Measurements from ENCODE around the gene C11orf98. TPM values are rescaled to one million over a fixed set of nuclear protein-coding genes. Genes with fewer than 3 reads are reported as not detected.
"Not testable (repeated sequence)": the region's sequence is repeated elsewhere in the genome, so short reads cannot be mapped to it uniquely, and the experiment has no call there.

The C11orf98 gene
- 32.2 and 40.7 TPM in 2 replicates for total RNA-seq
- 49.8 TPM for polyA plus RNA-seq (2012)

DNA sequence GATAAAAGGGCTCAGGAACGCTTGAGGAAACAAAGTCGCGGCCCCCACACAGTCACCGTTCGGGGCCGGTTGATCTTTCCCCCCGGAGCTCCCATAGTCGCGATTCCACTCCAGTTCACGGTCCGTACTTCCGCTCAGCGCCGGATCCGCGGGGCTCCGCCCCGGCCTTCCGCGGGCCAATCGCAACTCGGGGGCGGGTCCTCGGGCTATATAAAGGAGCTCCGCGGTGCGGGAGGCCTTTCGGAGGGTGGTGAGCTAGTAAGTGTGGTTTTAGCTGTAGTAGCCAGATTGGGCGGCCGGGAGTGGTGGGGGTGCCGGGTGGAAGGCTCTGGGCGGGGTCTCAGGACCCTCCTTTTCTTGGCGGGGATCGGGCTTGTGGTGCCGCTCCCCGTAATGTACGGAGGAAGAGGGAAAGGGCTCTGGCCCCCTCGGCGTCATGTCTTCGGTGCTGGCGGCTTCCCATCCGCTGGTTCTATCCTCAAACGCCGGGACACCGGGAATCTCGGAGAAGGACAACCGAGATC lies at the start of gene C11orf98, which contains the start of gene CSKMT:
Gene C11orf98, minus strand, starts transcription at position 136 of the 524 bp plus-strand sequence. Its CDS starts 41 bp downstream, at position 95.
Gene CSKMT, plus strand, starts transcription at position 238 of the 524 bp plus-strand sequence. CDS start 568 bp downstream, outside the sequence.
- peak; percentile 94 for DNase-seq (ENCODE audit: low read depth)

DNA sequence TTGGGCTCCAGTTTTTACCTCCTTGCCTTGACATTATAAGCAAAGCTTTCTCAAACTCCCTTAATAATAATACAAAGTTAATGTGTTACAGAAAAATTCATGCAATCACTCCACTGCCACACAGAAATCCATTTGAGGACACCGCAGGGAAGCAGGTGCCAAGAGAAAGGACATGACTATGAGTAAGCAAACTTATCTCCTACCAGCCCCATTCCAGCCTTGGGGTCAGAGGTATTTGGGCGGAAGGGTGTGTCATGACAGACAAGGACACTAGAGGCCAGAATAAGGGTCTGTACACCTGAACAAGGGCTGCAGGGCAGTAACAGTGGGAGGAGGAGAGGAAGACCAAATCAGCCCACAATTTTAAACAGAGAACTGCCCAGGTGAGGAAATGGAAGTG lies 48.3 kb upstream of the C11orf98 start:
- peak; percentile 31 for DNase-seq (ENCODE audit: low read depth)

DNA sequence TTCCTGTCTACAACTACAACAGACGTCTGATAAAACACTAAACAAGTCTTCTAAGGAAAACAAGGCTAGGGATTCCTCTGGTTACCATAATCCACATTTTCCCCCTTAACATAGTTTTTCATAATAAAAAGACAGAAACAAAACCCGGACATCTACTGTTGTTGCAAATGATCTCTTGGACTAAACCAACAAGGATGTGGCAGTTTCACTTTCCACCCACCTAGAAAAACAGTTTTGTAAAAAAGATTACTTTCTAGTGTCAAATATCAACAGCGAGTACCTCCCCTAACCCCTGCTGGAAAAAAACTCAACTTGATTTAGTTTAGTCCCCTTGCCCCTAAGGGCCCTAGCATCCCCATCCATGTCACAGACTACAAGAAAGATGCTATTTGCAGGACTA lies 47.9 kb upstream of the C11orf98 start:
- DNase-seq (ENCODE audit: low read depth), result no peak

DNA sequence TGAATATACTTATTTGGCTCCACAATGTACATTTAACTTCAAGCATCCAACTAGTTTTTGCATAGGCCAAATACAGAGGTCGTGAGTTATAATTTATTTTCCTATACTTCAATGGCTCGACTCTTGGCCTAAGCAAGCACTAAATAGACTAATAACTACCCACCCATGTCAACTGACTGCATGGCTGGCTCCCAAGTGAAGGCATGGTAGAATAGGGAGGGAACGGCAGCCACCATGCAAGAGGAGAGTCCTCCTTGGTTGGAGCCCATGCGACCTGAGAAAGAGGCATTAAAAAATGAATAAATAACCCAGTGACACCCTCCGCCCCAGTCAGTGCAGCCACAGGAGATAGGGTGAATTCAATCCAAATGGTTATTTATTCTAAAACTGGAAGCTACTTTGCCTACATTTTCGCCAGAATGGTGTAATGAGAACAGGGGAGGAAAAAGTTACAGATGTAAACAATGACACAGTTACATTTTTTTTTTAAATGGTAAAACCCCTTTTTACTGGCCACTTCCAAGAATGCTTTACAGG lies 47.3 kb upstream of the C11orf98 start:
- no peak for DNase-seq (ENCODE audit: low read depth)

DNA sequence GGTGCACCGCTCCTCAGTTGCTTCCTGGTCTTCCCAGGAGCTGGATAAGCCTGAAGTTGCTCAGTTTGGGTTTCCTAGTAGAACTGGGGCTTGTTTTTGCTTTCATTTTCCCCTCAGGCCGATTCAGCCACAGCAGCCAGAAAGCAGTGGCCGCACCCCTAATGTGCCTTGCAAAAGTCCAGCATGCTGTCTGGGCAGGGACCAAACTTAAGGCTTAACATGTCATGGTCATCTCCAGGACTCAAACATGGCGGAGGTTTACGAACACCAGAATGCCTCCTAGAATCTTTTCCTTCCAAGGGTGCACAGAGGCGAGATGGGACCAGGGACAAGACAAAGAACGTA lies 45.0 kb upstream of the C11orf98 start:
- DNase-seq (ENCODE audit: low read depth), result no peak

DNA sequence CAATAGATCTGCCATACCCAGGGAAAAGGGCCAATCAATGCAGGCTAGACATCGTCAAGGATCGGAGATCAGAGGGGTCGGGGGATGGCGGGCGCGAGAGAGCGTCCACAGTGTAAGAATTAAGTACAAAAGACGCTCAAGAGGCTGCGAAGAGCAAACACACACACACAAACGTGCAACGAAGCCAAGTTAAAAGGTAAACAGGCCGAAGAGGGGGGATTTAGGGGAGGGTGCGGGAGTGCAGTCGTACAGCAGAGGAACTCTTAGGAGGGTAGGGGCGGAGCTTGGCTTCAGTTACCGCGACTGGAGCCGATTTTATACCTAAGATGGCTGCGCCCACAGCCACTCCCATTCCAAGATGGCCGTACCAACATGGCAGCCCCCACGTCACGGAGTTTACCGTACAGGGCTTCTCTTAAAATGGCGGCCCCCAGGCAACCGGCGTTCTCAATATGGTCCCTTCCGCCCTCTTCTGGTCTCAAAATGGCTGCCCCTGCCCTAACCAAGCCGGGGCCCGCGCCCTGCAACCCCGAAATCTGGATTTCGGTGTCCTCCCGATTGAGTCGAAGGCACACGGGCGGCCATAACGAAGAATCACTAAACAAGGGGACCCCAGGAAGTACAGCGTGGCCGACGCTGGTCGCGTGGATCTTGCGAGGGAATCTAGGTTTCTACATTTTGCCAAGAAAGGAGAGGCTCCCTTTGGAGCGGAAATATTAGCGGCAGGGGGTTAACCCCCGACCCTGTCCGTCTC lies 44.4 kb upstream of the C11orf98 start:
- DNase-seq (ENCODE audit: low read depth), result peak; percentile 98

DNA sequence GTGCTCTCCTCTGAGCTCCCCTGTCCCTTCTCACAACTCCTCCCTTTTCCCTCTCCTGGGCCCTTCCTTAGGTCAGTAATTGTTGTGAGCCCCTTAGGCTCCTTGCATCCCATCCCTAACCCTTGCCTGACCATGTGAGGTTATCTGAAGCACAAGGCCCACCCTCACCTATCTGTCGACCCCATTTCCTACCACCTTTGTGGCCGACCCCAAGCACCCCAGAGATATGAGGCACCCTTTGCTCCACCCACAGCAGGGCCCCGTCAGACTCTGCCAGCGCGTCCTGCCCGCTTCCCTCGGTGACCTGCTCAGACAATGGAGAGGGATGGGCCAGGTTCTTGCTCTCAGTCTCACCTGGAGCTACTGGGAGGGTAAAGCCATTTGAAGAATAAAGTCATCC lies 43.8 kb upstream of the C11orf98 start:
- DNase-seq (ENCODE audit: low read depth), result no peak

DNA sequence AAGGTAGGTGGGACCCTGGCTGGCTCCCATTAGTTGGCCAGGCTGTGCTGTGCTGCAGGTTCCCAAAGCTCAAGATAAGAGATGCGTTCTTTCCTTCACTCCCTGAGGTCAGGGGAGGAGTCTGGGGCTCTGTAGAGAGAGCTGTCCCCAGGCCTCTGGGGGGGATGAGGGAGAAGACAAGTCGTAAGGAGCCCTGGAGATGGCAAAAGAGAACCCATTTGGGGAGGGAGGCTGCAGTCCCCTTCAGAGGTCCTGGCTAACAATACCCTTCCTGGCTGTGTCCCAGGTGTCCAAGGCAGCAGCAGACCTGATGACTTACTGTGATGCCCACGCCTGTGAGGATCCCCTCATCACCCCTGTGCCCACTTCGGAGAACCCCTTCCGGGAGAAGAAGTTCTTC lies 43.4 kb upstream of the C11orf98 start:
- no peak for DNase-seq (ENCODE audit: low read depth)

DNA sequence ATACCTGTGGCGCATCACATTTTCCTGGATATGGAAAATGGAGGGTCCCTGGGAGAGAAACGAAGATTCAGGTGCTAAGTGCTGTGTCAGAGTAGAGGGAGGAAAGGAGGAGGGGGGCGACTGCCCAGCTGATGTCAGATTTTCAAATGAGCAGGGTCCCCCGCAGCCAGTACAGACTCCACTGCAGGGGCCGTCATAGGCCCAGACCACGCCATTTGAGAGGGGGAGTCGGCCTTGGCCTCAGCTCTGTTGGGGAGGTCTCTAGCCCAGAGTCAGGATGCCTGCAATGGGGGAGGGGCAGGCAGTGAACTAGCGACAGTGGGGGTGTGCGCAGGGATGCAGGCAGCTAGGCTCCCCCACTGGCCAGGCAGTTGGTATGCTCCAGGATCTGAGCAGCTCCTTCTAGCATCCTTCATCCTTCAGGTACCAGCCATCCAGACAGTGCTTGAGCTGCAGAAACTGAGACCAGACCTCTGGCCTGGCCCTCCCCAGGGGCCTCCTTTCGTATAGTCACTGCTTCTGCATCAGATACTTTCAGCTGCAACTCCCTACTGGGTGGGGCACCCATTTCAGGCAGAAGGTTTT lies 42.4 kb upstream of the C11orf98 start, which contains the start of the genes BSCL2 and GNG3:
Gene BSCL2, minus strand, starts transcription at position 148 of the 585 bp plus-strand sequence. CDS start 229 bp downstream, outside the sequence.
Gene GNG3, plus strand, starts transcription at position 400 of the 585 bp plus-strand sequence. CDS start 620 bp downstream, outside the sequence.
- no peak for DNase-seq (ENCODE audit: low read depth)

DNA sequence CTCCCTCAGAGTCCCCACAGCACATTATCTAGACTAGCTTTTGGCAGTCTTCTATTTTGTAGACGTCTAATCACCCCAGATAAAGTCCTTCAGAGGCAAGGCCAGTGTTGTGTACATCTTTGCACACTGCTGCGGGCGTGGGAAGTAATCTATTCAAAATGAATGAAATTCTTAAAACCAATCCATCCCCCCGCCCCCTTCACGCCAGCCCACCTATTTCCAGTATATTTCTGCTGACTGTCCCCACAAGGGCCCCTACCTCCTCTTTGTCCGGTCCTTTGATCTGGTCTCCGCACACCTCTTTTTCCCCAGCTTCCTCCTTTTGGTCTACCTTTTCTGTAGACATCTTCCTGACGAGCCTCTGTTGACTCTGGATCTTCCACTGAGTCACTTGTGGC lies 41.8 kb upstream of the C11orf98 start:
- DNase-seq (ENCODE audit: low read depth), result no peak

DNA sequence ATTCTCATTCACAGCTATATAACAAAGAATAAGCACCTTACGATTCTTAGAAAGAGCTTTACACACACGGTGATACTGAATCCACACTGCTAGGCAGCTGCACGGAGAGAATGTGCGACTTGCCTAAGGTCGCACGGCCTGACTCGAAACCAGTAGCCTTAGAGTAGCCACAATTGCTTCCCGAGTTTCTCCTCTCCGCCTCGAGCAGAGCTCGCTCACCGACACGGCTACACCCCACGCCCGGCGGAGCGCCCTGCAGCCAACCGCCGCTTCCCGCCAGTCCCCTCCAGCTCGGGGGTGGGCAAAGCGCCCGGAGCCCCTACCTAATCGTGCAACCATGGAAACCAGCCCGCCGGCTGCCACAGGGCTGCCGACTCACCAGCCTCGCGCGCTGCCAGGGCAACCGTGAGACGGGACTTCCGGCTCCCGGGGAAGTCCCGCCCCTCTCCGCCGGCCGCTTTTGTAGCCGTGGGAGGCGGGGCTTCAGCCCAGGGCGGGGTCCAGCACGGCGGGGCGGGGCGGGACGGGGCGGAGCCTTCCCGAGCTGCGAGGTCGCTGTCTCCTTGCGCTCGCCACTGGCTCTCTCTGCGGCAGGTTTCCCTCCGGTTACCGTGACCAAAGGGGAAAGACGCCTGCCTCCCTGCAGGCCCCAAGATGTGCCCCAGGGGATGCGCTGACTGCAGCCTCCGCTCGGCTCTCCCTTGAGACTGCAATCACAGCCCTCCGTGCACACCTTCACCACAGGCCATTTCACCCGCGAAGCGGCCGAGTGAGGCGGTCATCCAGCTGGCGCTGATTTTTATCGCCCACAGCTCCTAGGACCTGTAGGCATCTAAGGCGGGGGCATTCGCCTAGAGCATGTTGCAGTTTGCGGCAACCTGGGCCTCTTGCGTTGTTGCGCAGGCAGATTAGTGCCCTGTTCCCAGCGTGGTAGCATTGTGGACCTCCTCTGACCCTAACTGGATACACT lies 41.2 kb upstream of the C11orf98 start:
- DNase-seq (ENCODE audit: low read depth), result peak; percentile 95

DNA sequence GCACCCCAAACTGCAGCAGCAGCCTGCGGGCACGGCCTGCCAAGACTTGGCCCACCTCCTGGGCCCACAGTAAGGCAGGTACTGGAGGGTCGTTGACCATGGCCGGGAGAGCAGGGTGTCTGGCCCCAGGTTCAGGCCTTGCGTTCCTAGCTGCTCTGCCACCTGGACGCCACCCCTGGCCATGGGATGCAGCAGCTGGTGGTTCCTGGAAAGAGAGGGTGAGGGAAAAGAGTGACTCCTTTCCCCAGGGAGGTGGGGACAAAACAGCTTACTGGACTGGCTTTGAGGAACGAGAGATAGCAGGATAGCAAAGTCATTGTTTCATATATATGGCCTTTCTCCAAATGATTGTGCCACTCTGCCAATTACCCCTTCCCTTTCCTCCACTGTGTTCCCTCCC lies 40.4 kb upstream of the C11orf98 start:
- DNase-seq (ENCODE audit: low read depth), result no peak

DNA sequence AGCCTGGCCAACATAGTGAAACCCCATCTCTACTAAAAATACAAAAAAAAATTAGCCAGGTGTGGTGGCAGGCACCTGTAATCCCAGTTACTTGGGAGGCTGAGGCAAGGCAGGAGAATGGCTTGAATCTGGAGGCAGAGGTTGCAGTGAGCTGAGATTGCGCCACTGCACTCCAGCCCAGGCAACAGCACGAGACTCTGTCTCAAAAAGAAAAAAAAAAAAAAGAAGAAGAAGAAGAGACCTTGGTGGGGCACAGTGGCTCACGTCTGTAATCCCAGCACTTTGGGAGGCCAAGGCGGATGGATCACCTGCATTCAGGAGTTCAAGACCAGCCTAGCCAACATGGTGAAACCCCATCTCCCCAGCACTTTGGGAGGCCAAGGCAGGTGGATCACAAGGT lies 38.9 kb upstream of the C11orf98 start:
- not testable (repeated sequence) for DNase-seq (ENCODE audit: low read depth)

DNA sequence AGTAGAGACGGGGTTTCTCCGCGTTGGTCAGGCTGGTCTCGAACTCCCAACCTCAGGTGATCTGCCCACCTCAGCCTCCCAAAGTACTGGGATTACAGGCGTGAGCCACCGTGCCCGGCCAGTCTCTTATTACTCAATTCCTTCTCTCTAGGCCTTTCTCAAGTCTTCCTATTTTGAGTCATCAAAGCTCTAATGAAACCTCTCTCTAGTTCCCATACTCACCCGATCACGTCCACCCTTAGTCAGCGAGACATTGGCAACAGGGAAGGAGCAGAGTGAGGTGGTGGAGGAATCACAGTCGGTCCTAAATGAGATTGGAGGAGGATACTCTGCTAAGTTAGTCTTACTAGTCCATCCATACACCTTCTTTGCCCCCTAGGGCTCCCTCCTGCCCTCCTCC lies 37.2 kb upstream of the C11orf98 start:
- DNase-seq (ENCODE audit: low read depth), result no peak

DNA sequence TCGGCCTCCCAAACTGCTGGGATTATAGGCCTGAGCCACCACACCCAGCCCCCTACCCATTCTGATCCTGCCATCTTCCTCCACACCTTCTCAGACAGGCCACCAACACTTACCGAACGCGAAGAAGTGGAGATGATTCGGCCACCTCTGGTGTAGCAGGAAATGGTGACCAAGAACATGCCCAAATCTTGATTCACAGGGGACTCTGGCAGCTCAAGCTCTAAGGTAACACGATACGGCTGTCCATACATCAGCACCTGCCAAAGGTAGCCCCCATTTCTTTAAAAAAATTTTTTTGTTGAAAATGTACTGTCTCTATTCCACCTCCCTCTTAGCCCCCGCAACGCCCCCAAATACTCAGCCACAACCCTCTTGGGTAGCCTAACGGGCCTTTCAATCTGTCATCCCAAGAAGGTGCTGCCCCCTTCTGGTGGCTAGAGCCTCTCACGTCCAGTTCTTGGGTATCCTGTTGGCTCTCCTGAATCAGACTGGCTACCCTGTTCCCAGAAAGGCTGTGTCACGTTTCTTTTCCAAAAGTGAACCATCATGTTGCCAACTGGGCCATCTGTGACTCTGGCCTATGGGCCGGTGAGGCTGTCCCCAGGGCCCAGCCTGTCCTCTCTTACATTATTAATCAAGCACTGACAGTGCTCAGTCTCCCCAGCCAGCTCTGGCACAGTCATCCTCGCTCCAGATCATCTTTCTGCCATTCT lies 29.6 kb upstream of the C11orf98 start:
- peak; percentile 94 for DNase-seq (ENCODE audit: low read depth)

DNA sequence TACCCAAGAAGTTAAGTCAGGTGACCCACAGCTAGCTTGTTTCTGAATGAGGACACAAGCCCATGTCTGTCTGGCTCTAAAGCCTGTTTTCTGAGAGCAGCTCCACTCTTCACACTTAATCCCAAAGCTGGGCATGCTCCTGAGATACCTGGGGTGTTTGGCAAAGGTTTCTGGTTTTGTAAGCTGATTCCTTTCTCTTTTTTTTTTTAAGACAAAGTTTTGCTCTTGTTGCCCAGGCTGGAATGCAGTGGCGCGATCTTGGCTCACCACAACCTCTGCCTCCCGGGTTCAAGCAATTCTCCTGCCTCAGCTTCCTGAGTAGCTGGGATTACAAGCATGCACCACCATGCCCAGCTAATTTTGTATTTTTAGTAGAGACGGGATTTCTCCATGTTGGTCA lies 28.6 kb upstream of the C11orf98 start:
- DNase-seq (ENCODE audit: low read depth), result not testable (repeated sequence)

DNA sequence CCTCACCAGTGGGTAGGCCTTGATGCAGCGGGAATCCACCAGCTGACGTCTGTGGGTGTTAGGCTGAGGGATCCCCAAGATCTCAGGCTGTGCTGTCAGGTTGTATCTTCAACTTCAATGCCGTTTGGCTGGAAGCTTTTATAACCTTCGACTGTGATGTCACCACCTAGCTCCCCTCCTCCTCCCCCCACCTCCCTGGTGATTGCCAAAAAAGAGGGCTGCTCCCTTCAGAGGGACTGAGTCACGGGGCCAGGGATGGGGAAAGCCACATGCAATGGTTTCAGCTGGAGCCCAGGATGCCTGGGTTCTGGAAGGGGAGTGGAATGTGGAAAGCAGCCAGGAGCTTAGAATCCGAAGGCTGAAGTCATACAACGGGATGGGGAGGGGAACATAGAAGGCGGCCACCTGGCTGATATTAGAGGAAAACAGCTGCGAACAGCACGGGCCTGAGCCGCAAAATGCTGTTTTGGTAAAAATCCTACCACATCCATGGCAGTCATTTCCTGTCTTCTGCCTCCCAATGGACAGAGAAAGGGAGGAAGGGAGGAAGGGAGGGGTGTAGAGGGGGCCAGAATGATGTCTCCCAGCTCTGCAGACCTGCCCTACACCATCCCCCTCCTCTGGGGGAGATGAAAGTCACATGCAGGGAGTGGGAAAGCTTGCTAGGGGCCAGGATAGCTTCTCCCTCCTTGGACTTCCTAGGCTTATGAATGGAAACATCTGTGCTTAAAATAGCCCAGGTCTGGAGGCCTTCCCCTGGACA lies 24.6 kb upstream of the C11orf98 start, which contains the start of gene LRRN4CL:
Gene LRRN4CL, minus strand, starts transcription at position 110 of the 763 bp plus-strand sequence. CDS start 1,022 bp downstream, outside the sequence.
- DNase-seq (ENCODE audit: low read depth), result peak; percentile 100

DNA sequence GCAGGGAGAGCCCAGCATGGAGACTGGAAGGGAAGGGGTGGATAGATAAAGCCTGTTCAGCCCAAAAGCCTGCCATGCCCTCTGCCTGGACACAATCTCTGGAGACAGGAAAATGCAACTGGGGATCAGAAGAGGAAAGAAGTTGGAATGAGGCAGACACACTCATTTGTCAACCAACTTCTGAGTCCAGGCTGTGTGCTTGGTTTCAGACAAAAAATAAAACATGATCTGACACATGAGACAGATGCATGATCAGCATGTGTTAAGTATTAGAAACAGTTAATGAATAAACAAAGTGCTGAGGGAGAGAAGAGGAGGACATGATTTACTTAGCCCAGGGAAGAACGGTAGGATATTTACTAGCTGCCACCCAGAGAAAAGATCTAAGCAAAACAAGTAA lies 23.5 kb upstream of the C11orf98 start:
- DNase-seq (ENCODE audit: low read depth), result peak; percentile 43

All from myocyte (in vitro differentiated cells).